SKM-1 treated with dmso at 0.1 percent for 144 hours (cell line): ENCODE results near the gene TTC12.

Experiments
- DNase-seq: peaks from one replicate; lab custom pipeline; 2025; ENCODE audit not compliant: unreplicated experiment; lab: John Stamatoyannopoulos, UW

Gene TTC12

GRCh38 chr11:113400631-113401230 is 86.3 kb downstream of the TTC12 start:
- DNase-seq = no peak

GRCh38 chr11:113401718-113402117 is 87.3 kb downstream of the TTC12 start:
- DNase-seq = no peak

GRCh38 chr11:113404859-113405430 is 90.6 kb downstream of the TTC12 start:
- DNase-seq = no peak

- DNase-seq = no peak
Measured at GRCh38 chr11:113405724-113406478, 91.5 kb downstream of the TTC12 start.

GRCh38 chr11:113407163-113407562 is 92.8 kb downstream of the TTC12 start:
- DNase-seq = no peak

- DNase-seq = no peak
Measured at GRCh38 chr11:113408206-113408605, 93.8 kb downstream of the TTC12 start.

GRCh38 chr11:113408887-113409286 is 94.5 kb downstream of the TTC12 start:
- no peak for DNase-seq

GRCh38 chr11:113409526-113409925 is 95.1 kb downstream of the TTC12 start:
- DNase-seq = no peak

- peak; percentile 21 for DNase-seq
Measured at GRCh38 chr11:113410414-113411135, 96.2 kb downstream of the TTC12 start.

- no peak for DNase-seq
Measured at GRCh38 chr11:113411536-113411935, 97.2 kb downstream of the TTC12 start.

GRCh38 chr11:113412675-113413074 is 98.3 kb downstream of the TTC12 start:
- DNase-seq = no peak

- no peak for DNase-seq
Measured at GRCh38 chr11:113415343-113415742, 101.0 kb downstream of the TTC12 start.
